Measurements from ENCODE around the gene AGAP1. TPM values are rescaled to one million over a fixed set of nuclear protein-coding genes. Genes with fewer than 3 reads are reported as not detected.

The AGAP1 gene
- polyA plus RNA-seq, 1 experiment: 12.4 TPM

DNA sequence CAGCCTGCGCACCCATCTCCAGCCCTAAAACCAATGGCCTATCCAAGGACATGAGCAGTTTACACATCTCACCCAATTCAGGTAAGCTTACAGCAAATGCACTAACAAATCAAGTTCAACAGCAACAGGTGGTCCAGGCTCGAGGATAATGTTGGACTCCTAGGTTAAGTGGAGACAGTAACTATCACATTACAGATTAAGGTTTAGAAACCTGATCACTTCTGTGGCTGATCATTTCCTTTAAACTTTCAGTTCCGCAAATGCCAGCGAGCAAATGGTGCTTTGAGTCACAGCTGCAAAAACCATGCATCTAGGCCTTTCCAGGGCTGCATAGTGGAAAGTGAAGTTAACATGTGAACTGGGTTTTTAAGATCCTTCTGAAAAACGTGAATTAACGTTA lies 415.0 kb downstream of the AGAP1 start:
- no peak for DNase-seq (ENCODE audit: low read depth, low spot score)
- no peak for TF ChIP-seq CTCF (IDR thresholded peaks at IDR 0.05; ENCODE audit: low read depth, low read length)
- CTCF ChIA-PET: no interaction called here

DNA sequence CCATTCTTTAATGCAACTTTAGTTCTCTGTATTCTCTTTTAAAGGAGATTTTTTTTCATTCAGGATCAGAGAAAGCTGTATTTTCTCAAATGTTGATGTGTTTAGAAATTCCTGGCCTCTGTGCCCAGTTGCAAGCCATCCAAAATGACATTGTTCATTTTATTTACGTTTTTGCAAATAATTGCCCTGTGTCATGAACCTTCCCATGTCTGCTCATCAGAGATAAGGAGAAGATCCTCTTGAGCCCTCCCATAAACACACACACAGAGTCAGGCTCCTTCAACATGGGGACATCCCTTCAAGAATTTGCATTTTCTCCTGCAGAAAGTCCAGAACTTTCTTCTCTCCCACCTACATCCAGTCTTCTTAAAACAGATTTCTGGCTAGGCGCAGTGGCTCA lies 415.5 kb downstream of the AGAP1 start:
- Histone ChIP-seq H3K9me3 (ENCODE audit: control insufficient read depth, insufficient read depth, low read length) (no peaks in the 10 kb centered on the region), H3K27me3 (ENCODE audit: control insufficient read depth, insufficient read depth, low read length) (no peaks in the 10 kb centered on the region), H3K27ac (ENCODE audit: low read depth, low read length) (no peak overlapping the region), H3K4me3 (ENCODE audit: low read depth, low read length) (no peak overlapping the region)
- DNase-seq (ENCODE audit: low read depth, low spot score): no peak
- ChIA-PET POLR2A (interaction anchor here (0.6 kb wide), 1 partner anchor 234 kb away, joined by 3 read pairs; no protein-coding TSS in a partner anchor), CTCF (no interaction called here)
- TF ChIP-seq CTCF (IDR thresholded peaks at IDR 0.05; ENCODE audit: low read depth, low read length): no peak

More for the DNA sequence above, 415.0 kb downstream of the AGAP1 start:
- Histone ChIP-seq H3K4me3 (ENCODE audit: low read depth, low read length) (no peak overlapping the region), H3K27me3 (ENCODE audit: control insufficient read depth, insufficient read depth, low read length) (no peaks in the 10 kb centered on the region), H3K27ac (ENCODE audit: low read depth, low read length) (no peak overlapping the region), H3K9me3 (ENCODE audit: control insufficient read depth, insufficient read depth, low read length) (no peaks in the 10 kb centered on the region)
- POLR2A ChIA-PET: no interaction called here

- Histone ChIP-seq H3K9me3 (ENCODE audit: control insufficient read depth, insufficient read depth, low read length) (no peaks in the 10 kb centered on the region; the same call in 1 of the 2 replicates), H3K27ac (ENCODE audit: low read depth, low read length) (no peak overlapping the region), H3K27me3 (ENCODE audit: control insufficient read depth, insufficient read depth, low read length) (no peaks in the 10 kb centered on the region), H3K4me3 (ENCODE audit: low read depth, low read length) (no peak overlapping the region)
- POLR2A ChIA-PET: interaction anchor here (0.6 kb wide), 1 partner anchor 233 kb away, joined by 3 read pairs; no protein-coding TSS in a partner anchor
- DNase-seq (ENCODE audit: low read depth, low spot score): no peak
- CTCF ChIA-PET: no interaction called here
- no peak for TF ChIP-seq CTCF (IDR thresholded peaks at IDR 0.05; ENCODE audit: low read depth, low read length)
Observed at GRCh38 chr2:235910067-235910466, 416.2 kb downstream of the AGAP1 start.

DNA sequence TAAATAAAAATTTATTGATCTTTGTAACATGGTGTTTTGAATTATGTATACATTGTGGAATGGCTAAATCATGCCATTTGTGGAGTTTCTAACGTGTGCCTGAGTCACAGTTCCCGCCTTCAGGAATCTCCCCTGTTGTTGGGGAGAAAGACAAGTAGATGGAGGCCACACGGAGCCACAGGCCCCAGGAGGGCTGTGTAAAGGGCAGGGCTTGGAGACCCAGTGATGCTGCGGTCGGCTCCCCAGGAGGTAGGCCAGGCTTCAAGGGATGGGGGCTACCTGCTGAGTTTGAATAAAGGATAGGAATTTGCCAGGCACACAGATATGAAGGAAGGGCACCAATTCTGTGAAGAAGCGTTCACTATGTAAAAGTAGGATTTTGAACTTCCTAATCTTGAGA lies 417.3 kb downstream of the AGAP1 start:
- TF ChIP-seq CTCF (IDR thresholded peaks at IDR 0.05; ENCODE audit: low read depth, low read length): no peak
- H3K27me3 ChIP-seq (ENCODE audit: control insufficient read depth, insufficient read depth, low read length): no peaks in the 10 kb centered on the region
- H3K27ac ChIP-seq (ENCODE audit: low read depth, low read length): no peak overlapping the region
- ChIA-PET CTCF (no interaction called here), POLR2A (no interaction called here)
- no peak overlapping the region for H3K4me3 ChIP-seq (ENCODE audit: low read depth, low read length)
- no peaks in the 10 kb centered on the region; the same call in 1 of the 2 replicates for H3K9me3 ChIP-seq (ENCODE audit: control insufficient read depth, insufficient read depth, low read length)
- DNase-seq (ENCODE audit: low read depth, low spot score): no peak

DNA sequence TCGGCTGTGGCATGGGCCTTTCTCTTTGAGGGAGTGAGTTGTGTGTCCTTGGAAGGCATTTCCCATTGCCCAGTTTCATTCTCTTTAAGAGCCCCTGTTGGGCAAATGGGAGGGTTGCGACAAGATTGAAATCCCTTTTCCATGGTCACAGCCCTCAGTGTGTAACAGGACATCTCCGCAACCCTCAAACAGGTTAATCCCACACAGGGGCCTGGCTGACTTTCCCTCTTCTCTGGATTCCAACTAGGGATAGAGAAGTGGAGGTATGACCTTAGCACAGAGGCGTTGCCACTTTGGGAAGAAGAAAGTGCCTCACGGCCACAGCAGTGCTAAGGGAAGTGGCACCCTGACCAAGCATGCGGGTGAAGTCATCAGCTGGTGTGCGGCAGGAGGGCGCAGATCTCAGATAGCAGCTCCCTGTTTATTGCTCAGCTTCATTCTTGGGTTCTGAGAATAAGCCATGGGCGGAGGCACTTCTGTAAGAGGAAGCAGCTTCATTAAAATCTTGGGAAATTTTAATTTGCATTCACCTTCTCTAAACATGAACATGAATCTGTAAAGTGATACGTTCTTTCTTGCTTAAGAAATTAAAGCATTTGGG lies 417.9 kb downstream of the AGAP1 start:
- ChIA-PET POLR2A (no interaction called here), CTCF (no interaction called here)
- H3K27me3 ChIP-seq (ENCODE audit: control insufficient read depth, insufficient read depth, low read length): no peaks in the 10 kb centered on the region
- H3K9me3 ChIP-seq (ENCODE audit: control insufficient read depth, insufficient read depth, low read length): no peaks in the 10 kb centered on the region; the same call in 1 of the 2 replicates
- H3K4me3 ChIP-seq (ENCODE audit: low read depth, low read length): no peak overlapping the region
- no peak for TF ChIP-seq CTCF (IDR thresholded peaks at IDR 0.05; ENCODE audit: low read depth, low read length)
- no peak for DNase-seq (ENCODE audit: low read depth, low spot score)
- H3K27ac ChIP-seq (ENCODE audit: low read depth, low read length): no peak overlapping the region

All from AG04450 (cell line).